ENCODE results near the gene INSM1.

INSM1 gene

DNA sequence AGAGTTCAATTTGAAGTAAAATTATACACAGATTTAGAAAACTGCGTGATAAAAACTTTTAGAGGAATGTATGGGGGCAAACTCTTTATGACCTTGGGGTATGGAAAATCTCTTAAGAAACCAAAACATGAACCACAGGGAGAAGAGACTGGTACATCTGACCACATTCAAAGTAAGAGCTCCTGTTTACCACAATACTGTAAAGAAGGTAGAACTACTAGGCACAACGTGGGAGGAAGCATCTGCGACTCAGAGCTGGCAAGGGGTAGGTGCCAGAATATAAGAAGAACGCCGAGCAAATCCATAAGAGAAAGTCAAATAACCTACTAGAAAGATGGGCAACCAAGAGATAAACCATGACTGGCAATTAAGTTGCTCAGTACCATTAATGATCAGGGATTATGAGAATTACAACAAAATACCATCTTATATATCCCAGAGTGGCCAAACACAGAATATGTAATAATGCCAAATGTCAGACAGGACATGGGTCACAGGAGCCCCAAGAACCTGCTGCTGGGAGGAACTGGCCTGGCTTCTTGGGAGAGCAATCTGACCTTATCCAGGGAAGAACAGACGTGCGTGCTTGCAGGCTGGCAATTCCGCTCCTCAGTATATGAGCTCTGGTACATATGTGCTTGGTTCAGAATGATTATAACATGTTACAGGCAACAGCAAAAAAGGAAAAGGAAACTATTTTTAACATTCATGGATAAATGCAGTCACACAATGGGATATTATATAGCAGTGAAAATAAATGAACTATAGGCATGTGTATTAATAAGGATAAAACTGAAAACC, 50.2 kb downstream of the INSM1 start:
- no peak for DNase-seq
